Measurements from ENCODE around the gene PLOD1.
A peak's percentile ranks its signal among the peaks of the same experiment; 100 is the strongest.
"Not testable (repeated sequence)": the region's sequence is repeated elsewhere in the genome, so short reads cannot be mapped to it uniquely, and the experiment has no call there.

PLOD1 gene

DNA sequence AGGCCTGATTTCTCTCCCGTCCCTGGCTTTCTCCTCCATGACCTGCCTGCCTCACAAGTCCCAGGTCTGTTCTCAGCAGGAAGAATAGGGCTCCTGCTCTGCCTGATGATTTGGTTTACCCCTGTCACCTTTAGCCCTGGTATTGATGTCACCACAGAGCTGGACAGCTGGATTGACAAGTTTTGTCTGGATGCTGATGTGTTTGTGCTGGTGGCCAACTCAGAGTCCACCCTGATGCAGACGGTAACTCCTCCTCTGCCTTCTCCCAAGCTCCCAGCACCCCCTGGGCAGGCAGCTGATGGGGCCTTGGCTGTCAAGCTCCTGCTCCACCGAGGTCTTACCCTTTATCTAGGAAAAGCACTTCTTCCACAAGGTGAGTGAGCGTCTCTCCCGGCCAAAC, 64.1 kb downstream of the PLOD1 start:
- Mint-ChIP-seq H3K27me3 (no peaks in the 10 kb centered on the region), H3K4me1 (peaks cover 8% of the 10 kb centered on the region), H3K27ac (peak overlapping the region; percentile 12 to 61), H3K9me3 (no peaks in the 10 kb centered on the region), H3K4me3 (no peak overlapping the region)
- DNase-seq (no peak), ATAC-seq (no peak)

- peaks cover 8% of the 10 kb centered on the region for H3K4me1 Mint-ChIP-seq
- H3K4me3 Mint-ChIP-seq, result no peak overlapping the region
- H3K27me3 Mint-ChIP-seq, result no peaks in the 10 kb centered on the region
- DNase-seq, result no peak
- no peaks in the 10 kb centered on the region for H3K9me3 Mint-ChIP-seq
- peak overlapping the region; percentile 50 to 93 for H3K27ac Mint-ChIP-seq
- ATAC-seq, result no peak
Observed at GRCh38 chr1:11999236-11999635, 64.7 kb downstream of the PLOD1 start.

- Mint-ChIP-seq H3K27me3 (no peaks in the 10 kb centered on the region), H3K27ac (peak overlapping the region; percentile 98 to 100), H3K9me3 (no peaks in the 10 kb centered on the region), H3K4me1 (peaks cover 8% of the 10 kb centered on the region), H3K4me3 (no peak overlapping the region)
- DNase-seq, result peak; percentile 61 to 83
- peak; percentile 91 for ATAC-seq
Observed at GRCh38 chr1:12001249-12001917, 66.9 kb downstream of the PLOD1 start.

- no peaks in the 10 kb centered on the region for H3K9me3 Mint-ChIP-seq
- H3K27ac Mint-ChIP-seq, result peak overlapping the region; percentile 98 to 100
- no peak for DNase-seq
- ATAC-seq, result no peak
- peaks cover 8% of the 10 kb centered on the region for H3K4me1 Mint-ChIP-seq
- no peaks in the 10 kb centered on the region for H3K27me3 Mint-ChIP-seq
- no peak overlapping the region for H3K4me3 Mint-ChIP-seq
Observed at GRCh38 chr1:12001996-12002493, 67.5 kb downstream of the PLOD1 start.

- Mint-ChIP-seq H3K27me3 (no peaks in the 10 kb centered on the region), H3K9me3 (no peaks in the 10 kb centered on the region), H3K4me1 (peaks cover 8% of the 10 kb centered on the region), H3K4me3 (no peak overlapping the region), H3K27ac (peak overlapping the region in 1 of 2 donors; percentile 50)
- ATAC-seq, result no peak
- no peak for DNase-seq
Observed at GRCh38 chr1:12003762-12004161, 69.2 kb downstream of the PLOD1 start.

DNA sequence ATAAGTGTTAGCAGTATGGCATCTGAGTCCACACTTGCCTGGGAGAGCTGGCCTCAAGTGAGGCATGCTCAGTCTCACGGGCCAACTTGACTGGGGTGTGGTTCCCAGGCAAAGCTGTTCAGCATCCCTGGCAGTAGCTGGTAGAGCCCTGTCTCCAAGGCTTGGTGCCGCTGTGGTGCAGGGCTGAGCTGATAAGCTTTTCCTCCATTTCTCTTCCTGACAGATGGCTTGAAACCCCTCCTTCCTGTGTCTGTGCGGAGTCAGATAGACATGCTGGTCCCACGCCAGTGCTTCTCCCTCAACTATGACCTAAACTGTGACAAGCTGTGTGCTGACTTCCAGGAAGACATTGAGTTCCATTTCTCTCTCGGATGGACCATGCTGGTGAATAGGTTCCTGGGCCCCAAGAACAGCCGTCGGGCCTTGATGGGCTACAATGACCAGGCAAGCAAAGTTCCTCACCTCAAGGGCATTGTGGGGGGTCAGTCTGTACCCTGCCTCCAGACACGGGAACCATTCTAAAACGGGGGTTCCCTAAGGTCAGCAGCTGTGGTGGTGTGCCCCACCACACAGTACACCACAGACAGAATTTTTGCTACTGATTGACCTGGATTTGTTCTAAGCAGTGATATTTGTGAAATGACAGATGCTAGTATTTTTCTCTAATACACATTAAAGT, 71.1 kb downstream of the PLOD1 start:
- DNase-seq, result no peak
- Mint-ChIP-seq H3K27ac (no peak overlapping the region), H3K4me3 (no peak overlapping the region), H3K27me3 (no peaks in the 10 kb centered on the region), H3K9me3 (no peaks in the 10 kb centered on the region), H3K4me1 (peaks cover 8% of the 10 kb centered on the region)
- no peak for ATAC-seq

- DNase-seq (no peak), ATAC-seq (no peak)
- H3K27ac Mint-ChIP-seq, result no peak overlapping the region
- H3K4me1 Mint-ChIP-seq, result peaks cover 5% of the 10 kb centered on the region
- H3K9me3 Mint-ChIP-seq, result no peaks in the 10 kb centered on the region
- H3K4me3 Mint-ChIP-seq, result no peak overlapping the region
- no peaks in the 10 kb centered on the region for H3K27me3 Mint-ChIP-seq
Observed at GRCh38 chr1:12006167-12006921, 71.8 kb downstream of the PLOD1 start.

DNA sequence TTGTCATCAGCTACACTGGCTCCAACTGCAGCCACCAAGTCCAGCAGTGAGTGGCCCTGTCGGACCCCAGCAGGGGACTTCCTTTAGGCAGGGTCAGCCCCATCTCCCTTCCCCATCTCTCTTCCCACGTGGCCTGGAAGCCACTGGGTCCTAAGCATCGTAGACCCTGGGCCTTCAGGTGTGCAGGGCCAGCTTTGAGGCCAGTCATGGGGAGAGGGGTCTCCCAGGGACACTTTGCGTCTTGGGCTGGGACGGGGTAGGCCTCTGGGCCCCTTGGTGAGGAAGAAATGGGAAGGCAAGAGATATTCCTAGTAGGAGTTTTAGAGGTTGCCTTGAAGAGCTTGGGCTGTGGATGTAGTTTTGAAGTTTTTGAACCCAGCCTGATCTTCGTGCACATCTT, 72.7 kb downstream of the PLOD1 start:
- no peak overlapping the region for H3K4me3 Mint-ChIP-seq
- ATAC-seq (no peak), DNase-seq (no peak)
- H3K27me3 Mint-ChIP-seq, result no peaks in the 10 kb centered on the region
- peaks cover 5% of the 10 kb centered on the region for H3K4me1 Mint-ChIP-seq
- H3K27ac Mint-ChIP-seq, result peak overlapping the region in 1 of 2 donors; percentile 61
- no peaks in the 10 kb centered on the region for H3K9me3 Mint-ChIP-seq

GRCh38 chr1:12008355-12008754, 73.8 kb downstream of the PLOD1 start:
- H3K27me3 Mint-ChIP-seq, DNase-seq, H3K27ac Mint-ChIP-seq, H3K4me3 Mint-ChIP-seq, H3K9me3 Mint-ChIP-seq: not testable (repeated sequence)
- peaks cover 17% of the 10 kb centered on the region for H3K4me1 Mint-ChIP-seq
- ATAC-seq, result peak; percentile 33

DNA sequence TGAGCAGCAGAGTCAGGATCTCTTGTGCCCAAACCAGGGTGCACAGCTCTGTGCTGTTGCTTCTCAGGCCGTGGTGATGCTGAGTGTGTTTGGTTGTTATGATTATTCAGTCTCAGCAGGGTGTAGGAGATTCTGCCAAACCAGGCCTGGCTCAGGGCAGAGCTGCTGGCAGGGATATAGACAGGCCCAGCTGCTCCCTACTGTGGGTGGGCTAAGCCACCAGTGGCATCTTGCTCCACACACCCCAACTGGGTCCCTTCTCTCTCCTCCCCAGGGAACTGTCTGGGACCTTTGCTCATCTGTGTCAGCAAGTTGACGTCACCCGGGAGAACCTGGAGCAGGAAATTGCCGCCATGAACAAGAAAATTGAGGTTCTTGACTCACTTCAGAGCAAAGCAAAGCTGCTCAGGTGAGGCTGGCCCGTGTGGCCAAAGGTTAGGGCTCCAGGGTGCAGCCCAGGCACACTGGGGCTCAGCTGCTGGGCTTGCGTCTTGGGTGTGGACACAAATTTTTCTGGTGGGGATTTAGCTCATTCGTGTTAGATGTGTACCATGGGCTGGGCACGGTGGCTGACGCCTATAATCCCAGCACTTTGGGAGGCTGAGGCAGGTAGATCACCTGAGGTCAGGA, 74.9 kb downstream of the PLOD1 start:
- Mint-ChIP-seq H3K4me3 (no peak overlapping the region), H3K27ac (peak overlapping the region in 1 of 2 donors; percentile 92), H3K4me1 (peaks cover 28% of the 10 kb centered on the region), H3K27me3 (no peaks in the 10 kb centered on the region), H3K9me3 (no peaks in the 10 kb centered on the region)
- no peak for ATAC-seq
- DNase-seq, result no peak

- peak overlapping the region in 1 of 2 donors; percentile 71 for H3K27ac Mint-ChIP-seq
- ATAC-seq, result no peak
Observed at GRCh38 chr1:12010746-12011570, 76.4 kb downstream of the PLOD1 start.

DNA sequence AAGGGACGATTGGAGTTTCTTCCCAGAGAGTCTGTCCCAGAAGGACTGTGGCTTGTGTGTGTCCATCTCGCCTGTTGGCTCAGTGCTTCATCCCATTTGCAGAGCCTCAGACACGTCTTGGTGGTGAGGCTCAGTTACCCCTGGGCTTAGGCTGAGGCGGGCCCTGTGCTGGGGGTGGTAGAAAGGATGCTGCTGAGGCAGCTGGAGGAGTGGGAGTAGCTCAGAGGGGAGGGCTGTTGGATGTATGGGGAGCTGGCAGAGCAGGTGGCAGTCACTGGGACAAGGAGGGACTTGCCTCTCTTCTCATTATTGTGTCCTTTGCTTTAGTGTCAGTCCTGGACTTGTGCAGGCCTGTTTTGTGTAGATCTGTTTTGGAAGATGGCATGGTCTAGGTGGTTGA, 77.5 kb downstream of the PLOD1 start:
- no peak overlapping the region for H3K4me3 Mint-ChIP-seq
- ATAC-seq (no peak), DNase-seq (no peak)
- peaks cover 31% of the 10 kb centered on the region for H3K4me1 Mint-ChIP-seq
- peak overlapping the region in 1 of 2 donors; percentile 70 for H3K27ac Mint-ChIP-seq
- H3K9me3 Mint-ChIP-seq, result no peaks in the 10 kb centered on the region
- no peaks in the 10 kb centered on the region for H3K27me3 Mint-ChIP-seq

More at GRCh38 chr1:12010746-12011570, 76.4 kb downstream of the PLOD1 start:
- Mint-ChIP-seq H3K27me3 (no peaks in the 10 kb centered on the region), H3K4me3 (no peak overlapping the region), H3K4me1 (peaks cover 31% of the 10 kb centered on the region), H3K9me3 (no peaks in the 10 kb centered on the region)
- no peak for DNase-seq

DNA sequence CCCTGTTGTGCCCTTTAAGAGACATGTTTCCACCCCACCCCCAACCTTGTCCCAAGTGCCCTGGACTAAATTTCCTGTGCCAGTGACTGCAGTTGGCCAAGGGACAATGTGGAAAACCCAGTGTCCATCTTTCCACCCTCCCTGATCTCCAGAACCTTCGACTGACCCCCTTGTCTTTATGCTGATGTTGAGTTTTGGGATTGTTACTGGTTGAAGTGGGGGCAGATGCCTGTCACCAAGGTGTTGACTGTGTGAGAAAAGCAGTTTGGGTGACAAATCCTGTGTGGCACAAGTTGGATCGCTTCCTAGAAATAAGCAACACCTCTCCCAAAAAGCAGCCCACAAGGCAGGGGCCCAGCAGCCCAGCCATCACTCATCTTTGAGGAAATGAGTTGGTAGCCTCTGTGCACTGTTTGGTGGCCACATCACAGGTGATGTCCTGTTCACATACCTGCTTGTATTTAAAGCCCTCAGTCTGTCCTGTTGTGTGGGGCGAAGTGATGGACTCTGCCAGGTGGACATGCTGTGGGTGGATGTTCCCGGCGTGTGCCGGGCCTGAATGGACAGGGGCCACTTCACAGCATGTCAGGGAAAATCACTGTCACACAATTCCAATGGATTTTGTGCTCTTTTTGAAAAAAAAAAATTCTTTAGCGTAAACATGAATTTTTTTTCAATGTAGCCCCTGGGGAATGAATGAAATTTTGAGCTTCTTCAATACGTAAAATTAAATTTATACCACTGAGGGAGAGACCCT, 78.2 kb downstream of the PLOD1 start:
- Mint-ChIP-seq H3K4me3 (no peak overlapping the region), H3K9me3 (no peaks in the 10 kb centered on the region), H3K27ac (peak overlapping the region; percentile 19 to 54), H3K4me1 (peaks cover 31% of the 10 kb centered on the region), H3K27me3 (no peaks in the 10 kb centered on the region)
- DNase-seq, result no peak
- ATAC-seq, result peak; percentile 54
